ENCODE data around the gene SCN11A.

DNA sequence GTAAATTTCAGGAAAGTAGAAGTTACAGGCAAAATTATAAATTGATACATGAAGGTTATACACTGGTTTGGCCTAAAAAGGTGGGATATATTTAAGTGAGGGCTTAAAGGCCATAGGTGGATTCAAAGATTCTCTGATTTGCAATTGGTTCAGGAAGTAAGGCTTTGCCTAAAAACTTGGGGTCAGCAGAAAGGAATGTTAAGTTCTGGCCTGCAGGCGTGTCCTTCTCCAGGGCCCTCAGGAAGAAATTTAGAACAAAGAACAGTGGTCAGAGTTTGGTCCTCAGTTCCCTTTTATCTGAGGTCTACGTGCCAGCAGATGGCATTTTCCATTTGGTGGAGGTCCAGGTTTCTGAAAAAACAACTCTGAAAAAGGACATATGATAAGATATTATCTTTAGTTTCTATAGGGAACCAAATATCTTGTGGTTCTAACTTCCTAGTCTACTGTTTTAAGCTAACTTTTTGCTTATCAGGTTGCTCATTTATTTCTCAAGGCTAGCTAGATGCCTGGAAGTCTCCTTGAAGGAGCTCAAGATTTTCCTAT lies 40.5 kb downstream of the SCN11A start:
- TF ChIP-seq HDAC6 (IDR thresholded peaks at IDR 0.05; ENCODE audit: low read depth, low read length), result no peak
- no peak for TF ChIP-seq EZH2 (conservative IDR thresholded peaks at IDR 0.05; ENCODE audit: low read depth, low read length)
- TF ChIP-seq, protein P1, sequence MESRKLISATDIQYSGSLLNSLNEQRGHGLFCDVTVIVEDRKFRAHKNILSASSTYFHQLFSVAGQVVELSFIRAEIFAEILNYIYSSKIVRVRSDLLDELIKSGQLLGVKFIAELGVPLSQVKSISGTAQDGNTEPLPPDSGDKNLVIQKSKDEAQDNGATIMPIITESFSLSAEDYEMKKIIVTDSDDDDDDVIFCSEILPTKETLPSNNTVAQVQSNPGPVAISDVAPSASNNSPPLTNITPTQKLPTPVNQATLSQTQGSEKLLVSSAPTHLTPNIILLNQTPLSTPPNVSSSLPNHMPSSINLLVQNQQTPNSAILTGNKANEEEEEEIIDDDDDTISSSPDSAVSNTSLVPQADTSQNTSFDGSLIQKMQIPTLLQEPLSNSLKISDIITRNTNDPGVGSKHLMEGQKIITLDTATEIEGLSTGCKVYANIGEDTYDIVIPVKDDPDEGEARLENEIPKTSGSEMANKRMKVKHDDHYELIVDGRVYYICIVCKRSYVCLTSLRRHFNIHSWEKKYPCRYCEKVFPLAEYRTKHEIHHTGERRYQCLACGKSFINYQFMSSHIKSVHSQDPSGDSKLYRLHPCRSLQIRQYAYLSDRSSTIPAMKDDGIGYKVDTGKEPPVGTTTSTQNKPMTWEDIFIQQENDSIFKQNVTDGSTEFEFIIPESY (CRISPR knock-in tag; IDR thresholded peaks at IDR 0.05), result no peak
